Measurements from ENCODE around the gene ILF3. TPM values are rescaled to one million over a fixed set of nuclear protein-coding genes. Genes with fewer than 3 reads are reported as not detected.

The ILF3 gene
- total and polyA plus RNA-seq, 2 experiments from 2014 or later: 191 to 224 TPM

DNA sequence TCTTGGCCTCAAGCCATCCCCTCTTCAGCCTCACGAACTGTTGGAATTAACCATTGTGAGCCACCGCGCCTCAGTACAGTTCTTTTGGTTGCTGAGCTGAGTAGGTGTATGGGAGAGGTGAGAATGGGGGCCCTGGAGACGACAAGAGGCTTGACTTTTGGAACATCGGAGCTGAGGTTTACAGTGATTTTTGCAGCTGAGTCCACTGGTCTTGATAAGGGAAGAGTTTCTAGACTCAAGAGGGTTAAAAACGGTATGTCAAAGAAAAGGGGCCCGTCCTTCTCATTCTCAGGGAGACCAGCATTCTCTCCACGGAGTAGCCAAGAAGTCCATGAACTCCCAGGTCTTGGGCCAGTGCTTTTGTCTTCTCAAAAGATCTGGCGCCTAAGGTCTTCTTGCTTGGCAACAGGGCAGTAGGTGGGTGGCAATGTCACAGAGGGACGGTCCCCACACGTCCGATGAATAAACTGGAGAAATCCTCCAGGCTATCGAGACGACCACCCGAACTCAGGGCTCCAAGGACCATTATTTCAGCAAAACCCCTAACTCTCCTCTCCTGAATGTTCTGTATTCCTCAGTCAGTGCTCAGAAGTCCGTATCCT is 40.7 kb downstream of the ILF3 start:
- no peak for DNase-seq (ENCODE audit: low read depth in 1 of 2, low spot score in 1 of 2)
- H3K4me3 ChIP-seq: no peak overlapping the region
- H3K4me1 ChIP-seq (ENCODE audit: low read depth): no peaks in the 10 kb centered on the region
- no peaks in the 10 kb centered on the region for H3K9me3 ChIP-seq (ENCODE audit: low read depth)
- H3K27me3 ChIP-seq: no peaks in the 10 kb centered on the region
- H3K27ac ChIP-seq: no peak overlapping the region
- peaks cover 16% of the 10 kb centered on the region for H3K36me3 ChIP-seq
- TF ChIP-seq CTCF (IDR thresholded peaks at IDR 0.05; ENCODE audit: low read depth, low read length): no peak

DNA sequence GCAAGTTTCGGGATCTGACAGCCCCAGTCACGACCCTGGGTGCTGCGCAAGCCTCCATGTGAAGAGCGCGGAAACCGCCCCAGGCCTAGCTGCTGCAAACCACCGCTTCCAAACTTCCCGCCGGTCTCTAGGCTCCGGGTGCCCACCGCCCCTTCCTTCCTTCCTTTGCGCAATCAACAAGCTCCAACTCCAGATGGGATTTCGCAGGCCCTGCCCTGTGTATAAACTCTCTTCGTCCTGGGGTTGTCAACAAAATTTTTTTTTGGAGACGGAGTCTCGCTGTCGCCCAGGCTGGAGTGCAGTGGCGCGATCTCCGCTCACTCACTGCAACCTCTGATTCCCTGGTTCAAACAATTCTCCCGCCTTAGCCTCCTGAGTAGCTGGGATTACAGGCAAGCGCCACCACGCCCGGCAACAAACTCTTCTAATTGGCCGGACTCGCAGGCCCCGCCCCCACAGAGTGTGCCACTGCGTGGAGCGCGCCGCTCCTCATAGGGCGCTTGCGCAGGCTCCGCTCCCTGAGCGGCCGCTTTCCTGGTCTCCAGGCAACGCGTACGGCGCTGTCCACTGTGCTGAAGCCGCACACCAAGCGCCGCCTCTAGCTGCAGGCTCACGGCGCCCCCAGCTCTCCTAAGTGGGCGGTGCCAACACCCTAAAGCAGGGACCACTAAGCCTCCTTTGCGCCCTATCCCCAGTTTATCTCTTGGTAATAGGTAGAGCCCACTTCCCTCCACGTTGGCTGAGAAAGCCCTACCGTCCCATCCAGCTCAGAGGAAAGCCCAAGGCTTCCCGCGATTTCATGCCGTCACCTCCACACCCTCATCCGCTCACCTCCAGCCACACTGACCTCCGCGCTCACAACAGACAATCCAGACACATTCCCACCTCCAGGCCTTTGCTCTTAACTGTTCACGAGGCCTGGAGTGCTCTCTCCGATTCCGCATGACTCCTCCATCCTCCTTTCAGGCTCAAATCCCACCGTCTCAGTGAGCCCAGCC is 41.6 kb downstream of the ILF3 start:
- Histone ChIP-seq H3K36me3 (peaks cover 7% of the 10 kb centered on the region), H3K27ac (no peak overlapping the region), H3K9me3 (ENCODE audit: low read depth) (no peaks in the 10 kb centered on the region), H3K27me3 (no peaks in the 10 kb centered on the region), H3K4me3 (peak overlapping the region; percentile 19), H3K4me1 (ENCODE audit: low read depth) (no peaks in the 10 kb centered on the region)
- peak; percentile 97 to 99 for DNase-seq (ENCODE audit: low read depth in 1 of 2, low spot score in 1 of 2)
- TF ChIP-seq CTCF (IDR thresholded peaks at IDR 0.05; ENCODE audit: low read depth, low read length): no peak

- no peak overlapping the region for H3K4me3 ChIP-seq
- H3K36me3 ChIP-seq: no peaks in the 10 kb centered on the region
- DNase-seq (ENCODE audit: low read depth in 1 of 2, low spot score in 1 of 2): peak; percentile 58 to 72
- no peaks in the 10 kb centered on the region for H3K27me3 ChIP-seq
- TF ChIP-seq CTCF (IDR thresholded peaks at IDR 0.05; ENCODE audit: low read depth, low read length): peak; percentile 57
- H3K27ac ChIP-seq: no peak overlapping the region
- no peaks in the 10 kb centered on the region for H3K9me3 ChIP-seq (ENCODE audit: low read depth)
- peaks cover 3% of the 10 kb centered on the region for H3K4me1 ChIP-seq (ENCODE audit: low read depth)
These were observed 45.6 kb downstream of the ILF3 start for GRCh38 chr19:10699650-10700335.

DNA sequence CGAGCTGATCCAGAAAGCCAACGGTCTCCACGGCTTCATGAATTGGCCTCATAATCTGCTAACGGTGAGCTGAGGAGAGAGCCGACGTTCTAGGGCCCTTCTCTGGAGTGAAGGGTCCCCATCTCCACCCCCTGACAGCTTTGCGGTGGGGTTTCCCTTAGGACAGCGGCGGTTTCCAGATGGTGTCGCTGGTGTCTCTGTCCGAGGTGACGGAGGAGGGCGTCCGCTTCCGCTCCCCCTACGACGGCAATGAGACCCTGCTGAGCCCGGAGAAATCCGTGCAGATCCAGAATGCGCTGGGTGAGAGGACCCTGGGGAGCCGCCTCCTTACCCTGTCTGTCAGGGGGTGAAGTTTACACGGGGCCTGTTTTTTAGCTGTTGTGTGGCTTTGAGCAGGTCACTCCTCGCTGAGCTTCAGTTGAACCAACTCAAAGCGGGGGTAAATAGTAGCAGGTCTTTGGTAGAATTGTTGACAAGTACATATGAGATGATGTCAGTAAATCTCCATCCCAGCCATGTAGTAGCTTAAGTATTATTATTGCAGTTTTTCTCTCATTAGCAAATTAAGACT is 47.9 kb downstream of the ILF3 start:
- Histone ChIP-seq H3K4me3 (peak overlapping the region; percentile 52), H3K36me3 (no peaks in the 10 kb centered on the region), H3K4me1 (ENCODE audit: low read depth) (peaks cover 3% of the 10 kb centered on the region), H3K27me3 (no peaks in the 10 kb centered on the region), H3K9me3 (ENCODE audit: low read depth) (no peaks in the 10 kb centered on the region), H3K27ac (peak overlapping the region; percentile 48)
- DNase-seq (ENCODE audit: low read depth in 1 of 2, low spot score in 1 of 2): peak in 1 of 2 donors; percentile 58
- no peak for TF ChIP-seq CTCF (IDR thresholded peaks at IDR 0.05; ENCODE audit: low read depth, low read length)

DNA sequence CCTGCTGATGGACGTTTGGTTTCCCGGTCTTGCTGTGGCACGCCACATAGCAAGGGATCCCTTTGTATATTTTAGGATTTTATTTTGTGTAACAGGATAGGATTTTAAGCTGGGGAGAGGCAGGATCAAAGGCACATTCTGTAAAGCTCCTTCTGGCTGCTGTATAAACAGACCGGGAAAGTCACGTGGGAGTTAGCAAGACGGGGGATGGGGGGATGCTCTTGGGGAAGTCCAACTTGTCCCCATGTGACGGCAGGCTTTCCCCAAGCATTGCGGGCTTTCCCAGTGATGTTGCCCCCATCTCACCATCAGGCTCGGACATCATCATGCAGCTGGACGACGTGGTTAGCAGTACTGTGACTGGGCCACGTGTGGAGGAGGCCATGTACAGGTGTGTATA is 52.8 kb downstream of the ILF3 start:
- Histone ChIP-seq H3K27ac (no peak overlapping the region), H3K4me3 (no peak overlapping the region), H3K36me3 (no peaks in the 10 kb centered on the region), H3K9me3 (ENCODE audit: low read depth) (no peaks in the 10 kb centered on the region), H3K27me3 (no peaks in the 10 kb centered on the region), H3K4me1 (ENCODE audit: low read depth) (peaks cover 3% of the 10 kb centered on the region)
- TF ChIP-seq CTCF (IDR thresholded peaks at IDR 0.05; ENCODE audit: low read depth, low read length): no peak
- no peak for DNase-seq (ENCODE audit: low read depth in 1 of 2, low spot score in 1 of 2)

Data from cardiac muscle cell (in vitro differentiated cells and primary cell).